ENCODE data around the gene FAM151B.

GRCh38 chr5:80481019-80481893, 6.6 kb upstream of the FAM151B start:
- TF ChIP-seq CTCF (IDR thresholded peaks at IDR 0.05) (peak; percentile 35 to 65 (median 54)), POLR2A (IDR thresholded peaks at IDR 0.05) (no peak)
